Measurements from ENCODE around the gene RTN4RL1.

The RTN4RL1 gene

DNA sequence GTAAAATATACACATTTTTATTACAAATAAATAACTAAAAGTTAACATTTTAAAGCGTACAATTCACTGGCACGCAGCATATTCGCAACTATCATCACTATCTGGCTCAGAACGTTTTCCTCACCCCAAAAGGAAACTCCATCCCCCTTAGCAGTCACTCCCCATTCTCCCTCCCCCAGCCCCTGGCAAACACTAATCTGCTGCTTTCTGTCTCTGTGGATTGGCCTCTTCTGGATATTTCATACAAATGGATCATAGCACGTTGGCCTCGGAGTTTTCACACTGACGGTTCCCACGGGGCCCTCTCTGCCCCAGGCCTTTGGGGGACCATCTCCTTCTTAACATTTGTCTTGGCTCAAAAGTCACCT lies 64.6 kb downstream of the RTN4RL1 start:
- H3K4me1 ChIP-seq = peaks cover 62% of the 10 kb centered on the region
- H3K9ac ChIP-seq = no peak overlapping the region
- H3K27ac ChIP-seq = peak overlapping the region; percentile 49; the same call in 1 of the 2 replicates
- no peak for TF ChIP-seq Cebpa-rat (IDR thresholded peaks at IDR 0.05)
- no peaks in the 10 kb centered on the region for H3K36me3 ChIP-seq
- no peak overlapping the region for H3K4me3 ChIP-seq
- H3K27me3 ChIP-seq = no peaks in the 10 kb centered on the region
- H3K4me2 ChIP-seq = peak overlapping the region; percentile 59
- H4K20me1 ChIP-seq = 0 out of 2 replicates have a peak, but pooled peaks cover 8% of the 10 kb centered on the region
- H3K9me3 ChIP-seq = no peaks in the 10 kb centered on the region

DNA sequence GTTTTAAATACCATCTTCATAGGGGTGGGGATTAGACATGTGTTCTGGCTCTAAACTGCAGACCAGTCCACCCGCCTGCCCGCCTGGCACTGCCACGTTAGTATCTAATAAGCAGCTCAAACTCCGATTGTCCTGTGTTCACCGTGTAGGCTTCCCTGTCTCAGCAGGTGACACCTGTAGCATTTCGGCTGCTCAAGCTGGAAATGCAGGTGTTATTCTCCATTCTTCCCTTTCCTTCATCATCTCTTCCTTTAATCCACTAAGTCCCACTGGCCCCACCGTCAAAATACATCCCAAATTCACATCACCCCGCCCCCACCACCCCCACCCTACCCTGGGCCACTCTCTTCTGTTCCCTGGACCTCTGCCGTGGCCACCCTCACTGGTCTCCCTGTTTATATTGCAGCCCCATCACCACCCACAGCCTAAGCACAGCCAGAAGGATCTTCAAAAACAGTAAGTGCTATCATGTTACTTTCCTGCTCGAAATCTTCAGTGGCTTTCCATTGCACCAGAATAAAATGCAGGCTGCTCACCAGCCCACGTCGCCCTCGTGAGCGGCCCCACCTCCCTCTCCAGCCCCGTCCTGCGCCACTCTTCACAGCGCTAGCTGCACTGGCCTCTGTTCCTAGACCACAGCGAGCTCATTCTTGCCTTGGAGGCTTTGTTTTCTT lies 65.1 kb downstream of the RTN4RL1 start:
- no peak for TF ChIP-seq Cebpa-rat (IDR thresholded peaks at IDR 0.05)
- Histone ChIP-seq H3K9ac (no peak overlapping the region), H3K27ac (peak overlapping the region; percentile 67), H3K36me3 (no peaks in the 10 kb centered on the region), H3K27me3 (no peaks in the 10 kb centered on the region), H4K20me1 (0 out of 2 replicates have a peak, but pooled peaks cover 8% of the 10 kb centered on the region), H3K4me1 (peaks cover 62% of the 10 kb centered on the region), H3K4me3 (no peak overlapping the region), H3K4me2 (peak overlapping the region; percentile 79), H3K9me3 (no peaks in the 10 kb centered on the region)

DNA sequence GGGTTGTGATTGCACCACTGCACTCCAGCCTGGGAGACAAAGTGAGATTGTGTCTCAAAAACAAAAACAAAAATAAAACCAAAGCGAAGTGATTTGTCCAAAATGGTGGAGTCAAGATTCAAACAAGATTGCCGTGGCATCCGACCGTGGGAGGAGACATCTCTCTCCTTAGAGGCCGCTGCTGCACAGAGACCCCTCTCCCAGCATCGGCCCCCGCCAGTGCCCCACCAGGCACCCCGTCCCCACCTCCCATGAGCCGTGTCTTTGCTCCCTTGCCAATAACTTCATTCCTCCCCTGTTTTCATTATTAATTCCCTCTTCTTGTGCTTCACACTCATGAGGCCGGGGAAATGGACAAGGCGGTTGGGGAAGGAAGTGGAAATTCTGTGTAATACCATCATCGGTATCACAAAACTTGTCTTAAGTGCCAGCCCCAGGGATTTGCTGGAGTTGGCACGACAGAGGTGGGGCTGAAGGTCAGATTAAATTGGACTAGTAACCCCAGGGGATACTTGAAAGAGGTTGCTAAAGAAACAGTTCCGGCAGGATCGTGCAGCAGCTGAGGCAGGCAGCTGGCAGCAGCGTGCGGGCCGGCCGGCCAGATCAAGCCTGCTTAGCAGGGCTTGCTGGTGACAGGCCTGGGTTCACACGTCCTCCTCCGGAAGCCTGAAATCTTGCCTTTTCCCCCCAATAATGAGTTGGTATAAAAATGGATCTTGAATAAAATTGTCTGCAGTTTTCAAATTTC lies 66.8 kb downstream of the RTN4RL1 start:
- Histone ChIP-seq H3K9me3 (no peaks in the 10 kb centered on the region), H3K4me3 (0 out of 2 replicates have a peak overlapping the region, but pooled peaks have one; percentile 18), H3K27me3 (no peaks in the 10 kb centered on the region), H3K4me2 (peak overlapping the region; percentile 79), H3K9ac (peak overlapping the region; percentile 31; the same call in 1 of the 2 replicates), H3K27ac (peak overlapping the region; percentile 67), H4K20me1 (0 out of 2 replicates have a peak, but pooled peaks cover 8% of the 10 kb centered on the region), H3K36me3 (no peaks in the 10 kb centered on the region), H3K4me1 (peaks cover 62% of the 10 kb centered on the region)
- TF ChIP-seq Cebpa-rat (IDR thresholded peaks at IDR 0.05) = no peak

DNA sequence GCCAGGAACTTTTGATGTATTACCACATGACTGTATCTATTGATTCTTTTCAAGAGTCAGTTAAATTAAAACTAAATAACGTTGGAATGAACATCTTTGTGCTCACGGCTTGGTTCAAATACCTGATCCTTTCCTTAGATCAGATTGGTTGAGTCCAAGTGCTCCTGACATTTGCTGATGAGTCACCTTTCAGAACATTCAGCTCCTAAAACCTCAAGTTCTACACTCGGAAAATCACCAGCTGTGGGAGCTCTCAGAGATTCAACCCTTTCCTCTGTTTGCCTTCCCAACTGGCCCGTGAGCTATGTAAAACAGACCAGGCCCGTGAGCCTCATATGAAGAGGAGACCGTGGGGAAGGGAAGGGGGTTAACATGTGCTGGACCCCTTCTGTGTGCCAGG lies 68.1 kb downstream of the RTN4RL1 start:
- Histone ChIP-seq H3K4me3 (no peak overlapping the region), H3K36me3 (no peaks in the 10 kb centered on the region), H3K27me3 (no peaks in the 10 kb centered on the region), H4K20me1 (0 out of 2 replicates have a peak, but pooled peaks cover 8% of the 10 kb centered on the region), H3K27ac (no peak overlapping the region), H3K4me1 (peaks cover 62% of the 10 kb centered on the region), H3K9ac (no peak overlapping the region), H3K9me3 (no peaks in the 10 kb centered on the region), H3K4me2 (peak overlapping the region; percentile 79)
- no peak for TF ChIP-seq Cebpa-rat (IDR thresholded peaks at IDR 0.05)

DNA sequence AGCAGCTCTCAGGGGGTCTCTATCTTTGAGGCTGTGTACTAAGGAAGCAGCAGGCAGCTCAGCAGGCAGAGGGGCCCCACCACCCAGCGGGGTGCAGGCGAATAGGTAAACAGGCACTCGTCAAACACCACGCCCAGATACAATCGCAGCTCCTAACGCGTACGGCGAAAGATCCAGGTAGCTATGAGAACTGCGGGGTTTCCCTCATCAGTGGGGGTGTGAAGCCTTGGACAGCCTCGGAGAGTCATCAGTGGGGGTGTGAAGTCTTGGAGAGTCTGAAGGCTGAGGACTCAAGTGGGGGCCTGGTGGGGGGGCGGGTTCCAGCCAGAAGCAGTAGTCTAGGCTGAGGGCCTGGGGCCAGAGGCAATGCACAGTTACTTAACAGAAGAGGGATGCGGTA lies 69.0 kb downstream of the RTN4RL1 start:
- H3K27ac ChIP-seq = no peak overlapping the region
- H3K9me3 ChIP-seq = no peaks in the 10 kb centered on the region
- no peaks in the 10 kb centered on the region for H3K27me3 ChIP-seq
- H4K20me1 ChIP-seq = 0 out of 2 replicates have a peak, but pooled peaks cover 8% of the 10 kb centered on the region
- H3K36me3 ChIP-seq = no peaks in the 10 kb centered on the region
- H3K4me1 ChIP-seq = peaks cover 59% of the 10 kb centered on the region
- H3K4me3 ChIP-seq = no peak overlapping the region
- TF ChIP-seq Cebpa-rat (IDR thresholded peaks at IDR 0.05) = no peak
- H3K4me2 ChIP-seq = no peak overlapping the region
- H3K9ac ChIP-seq = no peak overlapping the region

DNA sequence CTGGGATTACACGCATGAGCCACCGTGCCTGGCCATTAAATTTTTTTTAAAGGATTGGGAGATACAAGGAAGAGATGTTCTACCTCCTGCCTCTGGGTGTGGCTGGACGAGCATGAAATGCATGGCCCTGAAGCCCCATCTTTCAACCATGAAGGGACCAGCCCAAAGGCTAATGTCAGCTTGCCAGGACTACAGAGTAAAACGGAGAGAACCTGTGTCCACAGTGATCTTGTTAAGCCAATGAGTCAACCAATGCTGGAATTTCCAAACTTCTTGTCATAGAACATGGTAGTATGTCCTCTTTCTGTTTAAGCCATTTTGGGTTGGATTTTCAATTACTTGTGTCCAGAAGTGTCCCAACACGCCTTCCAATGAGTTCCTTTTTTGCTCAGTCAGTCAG lies 71.3 kb downstream of the RTN4RL1 start:
- Histone ChIP-seq H3K4me3 (no peak overlapping the region), H3K4me2 (no peak overlapping the region), H3K27me3 (no peaks in the 10 kb centered on the region), H3K27ac (no peak overlapping the region), H4K20me1 (0 out of 2 replicates have a peak, but pooled peaks cover 2% of the 10 kb centered on the region), H3K9ac (no peak overlapping the region), H3K4me1 (peaks cover 46% of the 10 kb centered on the region), H3K9me3 (no peaks in the 10 kb centered on the region), H3K36me3 (no peaks in the 10 kb centered on the region)
- no peak for TF ChIP-seq Cebpa-rat (IDR thresholded peaks at IDR 0.05)

DNA sequence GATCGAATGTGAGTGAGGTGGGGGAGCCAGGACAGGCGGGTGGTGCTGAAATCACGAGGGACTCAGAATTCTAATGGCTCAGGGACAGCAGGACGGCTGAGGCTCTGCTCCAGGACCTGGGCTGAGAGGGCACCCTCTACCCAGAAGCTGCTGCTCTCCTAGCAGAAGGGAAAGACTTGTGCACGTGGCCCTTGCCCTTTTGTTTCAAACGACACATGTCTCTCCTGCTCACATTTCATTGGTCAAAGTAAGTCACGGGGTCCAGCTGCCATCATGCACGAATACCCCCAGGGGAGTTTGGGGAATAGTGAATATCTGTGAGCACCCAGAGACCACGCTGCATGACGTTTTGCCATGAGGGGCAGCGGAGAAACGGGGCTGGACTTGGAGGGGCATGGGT lies 73.2 kb downstream of the RTN4RL1 start:
- H3K4me3 ChIP-seq = no peak overlapping the region
- H3K4me2 ChIP-seq = peak overlapping the region; percentile 37

DNA sequence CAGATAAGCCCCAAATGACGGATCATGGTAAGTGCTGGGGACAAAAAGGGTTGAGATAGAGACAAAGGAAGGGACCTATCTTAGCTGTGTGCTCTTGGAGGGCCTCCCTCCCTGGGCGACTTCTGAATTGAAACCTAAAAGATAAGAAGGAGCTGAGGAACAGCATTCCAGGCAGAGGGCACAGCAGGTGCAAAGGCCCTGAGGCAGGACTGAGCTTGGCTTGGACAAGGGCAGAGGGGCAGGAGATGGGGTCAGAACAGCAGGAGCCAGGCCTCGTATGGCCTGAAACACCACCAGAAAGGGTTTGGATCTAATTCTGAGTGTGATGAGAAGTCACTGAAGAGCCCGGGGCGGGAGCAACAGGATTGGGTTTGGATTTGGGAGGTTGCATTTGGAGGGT lies 75.4 kb downstream of the RTN4RL1 start:
- peaks cover 9% of the 10 kb centered on the region; the same call in 1 of the 2 replicates for H4K20me1 ChIP-seq
- peaks cover 40% of the 10 kb centered on the region for H3K4me1 ChIP-seq
- no peaks in the 10 kb centered on the region for H3K36me3 ChIP-seq
- no peak overlapping the region for H3K4me3 ChIP-seq
- no peak overlapping the region for H3K9ac ChIP-seq
- H3K27ac ChIP-seq = no peak overlapping the region
- H3K4me2 ChIP-seq = peak overlapping the region; percentile 55
- no peaks in the 10 kb centered on the region for H3K9me3 ChIP-seq
- no peaks in the 10 kb centered on the region for H3K27me3 ChIP-seq
- TF ChIP-seq Cebpa-rat (IDR thresholded peaks at IDR 0.05) = no peak

More for the DNA sequence above, 73.2 kb downstream of the RTN4RL1 start:
- Histone ChIP-seq H3K36me3 (no peaks in the 10 kb centered on the region), H3K27me3 (no peaks in the 10 kb centered on the region), H3K4me1 (peaks cover 38% of the 10 kb centered on the region), H3K9me3 (no peaks in the 10 kb centered on the region), H4K20me1 (no peaks in the 10 kb centered on the region), H3K27ac (no peak overlapping the region), H3K9ac (no peak overlapping the region)
- TF ChIP-seq Cebpa-rat (IDR thresholded peaks at IDR 0.05) = no peak

DNA sequence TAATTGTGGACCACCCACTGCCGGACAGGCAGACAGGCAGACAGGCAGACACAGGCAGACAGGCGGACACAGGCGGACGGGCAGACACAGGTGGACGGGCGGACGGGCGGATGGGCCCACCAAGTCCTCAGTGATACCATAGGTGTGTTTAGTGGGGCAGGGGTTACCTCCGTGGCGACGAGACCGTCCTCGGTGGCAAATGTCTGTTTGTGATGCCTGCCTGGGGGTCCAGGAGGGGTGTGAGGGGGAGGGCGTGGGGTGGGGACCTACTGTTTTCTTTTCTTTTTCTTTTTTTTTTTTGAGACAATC lies 76.7 kb downstream of the RTN4RL1 start:
- H3K4me2 ChIP-seq = peak overlapping the region; percentile 55
- peaks cover 17% of the 10 kb centered on the region for H4K20me1 ChIP-seq
- TF ChIP-seq Cebpa-rat (IDR thresholded peaks at IDR 0.05) = no peak
- peak overlapping the region; percentile 33; the same call in 1 of the 2 replicates for H3K27ac ChIP-seq
- H3K36me3 ChIP-seq = no peaks in the 10 kb centered on the region
- H3K4me3 ChIP-seq = no peak overlapping the region
- no peaks in the 10 kb centered on the region for H3K27me3 ChIP-seq
- H3K9me3 ChIP-seq = no peaks in the 10 kb centered on the region
- no peak overlapping the region for H3K9ac ChIP-seq
- peaks cover 41% of the 10 kb centered on the region for H3K4me1 ChIP-seq
